Epithelial cell of proximal tubule (primary cell): ENCODE results near the gene FBXO41. TPM values are rescaled to one million over a fixed set of nuclear protein-coding genes. Genes with fewer than 3 reads are reported as not detected.
A peak's percentile ranks its signal among the peaks of the same experiment; 100 is the strongest.

Source experiments
- DNase-seq: peaks from one replicate; pipeline ENCODE4 v3.0.0-alpha.2; 2011; ENCODE audit warnings: low read depth
- H3K4me3 ChIP-seq: 2 replicates; pipeline ENCODE4 v1.5.1; 2011; ENCODE audit warnings: low read depth, mild to moderate bottlenecking, low read length
- CTCF ChIP-seq: conservative IDR thresholded peaks from 2 replicates; pipeline ENCODE4 v1.5.1; 2012; ENCODE audit warnings: low read depth, mild to moderate bottlenecking, low read length
- total RNA-seq: library from RNA; depleted of rRNA; stranded (reverse); fragments of >200 nt; gene quantifications from 2 replicates; pipeline ENCODE4 v1.2.3, GENCODE V29; 2015

FBXO41 gene
- total RNA-seq, 1 donor from 2014 or later, result 4.5 TPM

GRCh38 chr2:73223821-73224220 is 60.5 kb downstream of the FBXO41 start:
- no peak for TF ChIP-seq CTCF
- DNase-seq, result no peak
- no peak overlapping the region for H3K4me3 ChIP-seq

DNA sequence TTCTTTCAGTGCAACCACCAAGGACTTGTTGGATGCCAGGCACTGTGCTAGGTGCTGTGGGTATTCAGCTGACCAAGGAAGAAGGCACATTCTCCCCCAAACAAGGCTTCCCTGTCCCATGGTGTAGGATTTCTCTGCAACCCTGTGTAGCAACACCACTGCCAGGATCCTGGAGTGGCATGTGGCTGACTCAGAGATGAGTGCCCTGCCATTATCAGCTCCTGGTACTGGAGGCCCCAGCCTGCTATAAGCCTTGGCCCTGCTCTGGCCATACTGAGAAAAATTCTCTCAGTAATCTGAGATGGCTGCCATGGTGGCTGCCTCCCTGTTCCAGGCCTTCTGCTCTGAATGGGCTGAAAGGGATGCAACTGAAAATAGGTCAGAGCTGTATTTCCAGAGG is 66.0 kb downstream of the FBXO41 start:
- no peak overlapping the region for H3K4me3 ChIP-seq
- TF ChIP-seq CTCF, result no peak
- DNase-seq, result no peak

- DNase-seq, result no peak
- no peak overlapping the region for H3K4me3 ChIP-seq
- TF ChIP-seq CTCF, result no peak
Measured at GRCh38 chr2:73217826-73218225, 66.5 kb downstream of the FBXO41 start.

- TF ChIP-seq CTCF, result no peak
- no peak overlapping the region for H3K4me3 ChIP-seq
- DNase-seq, result no peak
Measured at GRCh38 chr2:73217160-73217559, 67.1 kb downstream of the FBXO41 start.

DNA sequence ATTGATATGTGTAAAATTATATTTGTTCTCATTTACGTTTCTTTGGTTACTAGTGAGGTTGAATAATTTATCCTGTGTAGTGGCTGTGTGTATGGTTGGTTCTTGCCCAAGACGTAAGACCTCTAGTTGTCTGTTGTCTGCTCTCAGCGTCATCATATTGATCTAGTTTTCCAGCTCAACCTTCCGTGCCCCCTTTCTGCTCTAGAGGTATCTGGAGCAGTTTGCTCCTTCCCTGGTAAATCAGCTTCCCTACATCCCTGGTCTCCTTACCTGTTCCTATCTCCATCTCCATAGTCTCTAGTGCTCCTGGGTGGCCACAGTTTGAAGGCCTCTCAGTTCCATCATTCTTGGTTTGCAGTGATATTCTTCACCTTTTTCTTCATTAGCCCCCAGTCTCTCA is 69.0 kb downstream of the FBXO41 start:
- DNase-seq, result no peak
- H3K4me3 ChIP-seq, result peak overlapping the region; percentile 79
- no peak for TF ChIP-seq CTCF

DNA sequence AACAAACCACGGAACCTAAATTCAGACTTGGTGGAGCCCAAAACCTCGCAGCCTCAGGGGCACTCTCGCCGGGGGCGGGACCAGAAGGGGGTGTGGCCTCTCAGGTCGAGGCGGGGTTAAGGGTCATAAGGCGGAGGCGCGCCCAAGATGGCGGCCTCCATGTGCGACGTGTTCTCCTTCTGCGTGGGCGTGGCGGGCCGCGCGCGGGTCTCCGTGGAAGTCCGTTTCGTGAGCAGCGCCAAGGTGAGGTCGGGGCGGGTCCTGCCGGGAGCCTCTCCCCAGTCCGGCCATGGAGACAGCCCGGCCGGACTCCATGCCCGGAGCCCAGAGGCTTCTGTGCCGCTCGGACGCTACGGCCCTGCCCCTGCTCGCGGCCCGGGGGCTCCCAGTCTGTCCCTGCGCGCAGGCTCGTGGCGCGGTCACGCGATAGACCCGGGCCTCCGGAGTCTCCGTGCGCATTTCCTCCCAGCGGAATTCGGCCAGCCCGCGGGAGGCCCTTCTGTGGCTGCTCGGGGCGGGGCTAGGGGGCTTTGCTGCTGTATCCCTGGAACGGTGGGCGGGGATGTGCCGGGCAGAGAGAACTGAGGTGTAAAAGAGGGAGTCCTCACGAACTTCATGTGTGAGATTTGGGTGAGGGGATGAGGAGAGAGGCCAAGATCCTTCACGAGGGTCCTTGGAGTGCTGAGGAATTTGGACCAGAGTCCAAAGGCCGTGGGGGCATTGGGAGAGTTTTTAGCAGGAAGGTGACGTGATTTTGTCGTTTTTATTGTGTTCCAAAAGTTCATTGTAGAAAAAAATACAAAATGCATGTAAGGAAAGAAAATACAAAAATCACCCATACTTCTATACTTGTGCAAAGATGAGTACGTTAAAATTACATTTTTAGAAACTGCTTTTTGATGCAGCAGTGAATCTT is 69.9 kb downstream of the FBXO41 start, which contains the start of gene SMYD5:
TSS of gene SMYD5 (plus strand) at position 126 of the 916 bp plus-strand sequence. CDS start at position 148, 22 bp downstream.
- peak within 1 kb of the TSS; percentile 79 for H3K4me3 ChIP-seq
- DNase-seq, result no peak
- no peak for TF ChIP-seq CTCF
